WI38 (cell line): ENCODE data around the gene MGLL.

Experiments
- H3K4me3 ChIP-seq: 2 replicates; pipeline ENCODE4 v1.5.1; 2011; ENCODE audit warnings: low read depth, mild to moderate bottlenecking, control low read depth, low read length
- TF ChIP-seq, protein P1 (sequence below): IDR thresholded peaks from 2 replicates; pipeline ENCODE4 v1.5.1; 2012; ENCODE audit warnings: low read depth, mild to moderate bottlenecking, control low read depth, low read length

Gene MGLL

DNA sequence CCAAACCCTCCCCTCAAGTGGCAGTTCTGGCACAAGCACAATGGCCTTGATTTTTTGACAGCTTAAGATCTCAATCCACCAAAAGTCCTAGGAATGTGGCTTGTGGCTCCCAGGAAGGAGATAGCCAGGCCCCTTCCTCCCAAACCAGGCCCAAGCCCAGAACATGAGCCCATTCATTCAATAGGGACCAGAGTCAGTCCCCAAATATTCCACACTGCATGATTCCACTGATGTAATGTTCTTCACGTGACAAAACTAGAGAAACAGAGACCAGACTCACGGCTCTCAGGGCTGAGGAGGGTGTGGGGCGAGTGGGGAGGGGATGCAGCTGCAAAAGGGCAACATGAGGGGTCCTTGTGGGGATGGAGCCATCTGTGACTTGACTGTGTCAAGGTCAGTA, 124.0 kb downstream of the MGLL start:
- TF ChIP-seq, protein P1, sequence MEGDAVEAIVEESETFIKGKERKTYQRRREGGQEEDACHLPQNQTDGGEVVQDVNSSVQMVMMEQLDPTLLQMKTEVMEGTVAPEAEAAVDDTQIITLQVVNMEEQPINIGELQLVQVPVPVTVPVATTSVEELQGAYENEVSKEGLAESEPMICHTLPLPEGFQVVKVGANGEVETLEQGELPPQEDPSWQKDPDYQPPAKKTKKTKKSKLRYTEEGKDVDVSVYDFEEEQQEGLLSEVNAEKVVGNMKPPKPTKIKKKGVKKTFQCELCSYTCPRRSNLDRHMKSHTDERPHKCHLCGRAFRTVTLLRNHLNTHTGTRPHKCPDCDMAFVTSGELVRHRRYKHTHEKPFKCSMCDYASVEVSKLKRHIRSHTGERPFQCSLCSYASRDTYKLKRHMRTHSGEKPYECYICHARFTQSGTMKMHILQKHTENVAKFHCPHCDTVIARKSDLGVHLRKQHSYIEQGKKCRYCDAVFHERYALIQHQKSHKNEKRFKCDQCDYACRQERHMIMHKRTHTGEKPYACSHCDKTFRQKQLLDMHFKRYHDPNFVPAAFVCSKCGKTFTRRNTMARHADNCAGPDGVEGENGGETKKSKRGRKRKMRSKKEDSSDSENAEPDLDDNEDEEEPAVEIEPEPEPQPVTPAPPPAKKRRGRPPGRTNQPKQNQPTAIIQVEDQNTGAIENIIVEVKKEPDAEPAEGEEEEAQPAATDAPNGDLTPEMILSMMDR: no peak
- H3K4me3 ChIP-seq: no peak overlapping the region

DNA sequence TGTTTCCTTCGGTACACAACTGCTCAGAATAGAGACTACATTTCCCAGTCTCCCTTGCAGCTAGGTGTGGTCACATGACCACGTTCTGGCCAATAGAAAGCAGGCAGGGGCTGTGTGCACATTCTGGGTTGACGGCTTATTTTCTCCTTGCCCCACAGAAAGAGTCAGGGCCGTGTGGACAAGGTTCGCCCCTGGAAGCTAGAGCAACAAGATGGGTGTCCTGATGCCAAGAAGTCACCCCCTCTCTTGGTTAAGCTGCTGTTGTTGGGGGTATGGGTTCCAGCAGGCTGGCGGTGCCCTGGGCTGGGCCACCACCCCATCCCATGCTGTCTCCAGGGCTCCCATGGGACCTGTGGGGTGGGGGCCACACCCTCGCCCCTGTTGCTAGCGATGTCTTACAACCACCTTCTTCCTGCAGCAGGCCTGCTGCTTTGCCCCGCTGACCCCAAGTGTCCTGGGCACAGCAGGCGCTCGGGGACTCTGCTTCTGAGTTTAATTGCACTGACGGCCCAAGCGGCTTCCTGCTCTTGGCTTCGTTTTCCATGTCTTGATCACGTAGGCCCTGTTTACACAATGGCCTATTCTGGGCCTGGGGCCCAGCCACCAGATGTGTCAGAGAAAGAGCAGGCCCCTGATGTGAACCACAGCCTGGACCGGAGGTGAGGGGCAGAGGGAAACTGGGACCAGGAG, 124.6 kb downstream of the MGLL start:
- no peak overlapping the region for H3K4me3 ChIP-seq
- TF ChIP-seq, protein P1: no peak

DNA sequence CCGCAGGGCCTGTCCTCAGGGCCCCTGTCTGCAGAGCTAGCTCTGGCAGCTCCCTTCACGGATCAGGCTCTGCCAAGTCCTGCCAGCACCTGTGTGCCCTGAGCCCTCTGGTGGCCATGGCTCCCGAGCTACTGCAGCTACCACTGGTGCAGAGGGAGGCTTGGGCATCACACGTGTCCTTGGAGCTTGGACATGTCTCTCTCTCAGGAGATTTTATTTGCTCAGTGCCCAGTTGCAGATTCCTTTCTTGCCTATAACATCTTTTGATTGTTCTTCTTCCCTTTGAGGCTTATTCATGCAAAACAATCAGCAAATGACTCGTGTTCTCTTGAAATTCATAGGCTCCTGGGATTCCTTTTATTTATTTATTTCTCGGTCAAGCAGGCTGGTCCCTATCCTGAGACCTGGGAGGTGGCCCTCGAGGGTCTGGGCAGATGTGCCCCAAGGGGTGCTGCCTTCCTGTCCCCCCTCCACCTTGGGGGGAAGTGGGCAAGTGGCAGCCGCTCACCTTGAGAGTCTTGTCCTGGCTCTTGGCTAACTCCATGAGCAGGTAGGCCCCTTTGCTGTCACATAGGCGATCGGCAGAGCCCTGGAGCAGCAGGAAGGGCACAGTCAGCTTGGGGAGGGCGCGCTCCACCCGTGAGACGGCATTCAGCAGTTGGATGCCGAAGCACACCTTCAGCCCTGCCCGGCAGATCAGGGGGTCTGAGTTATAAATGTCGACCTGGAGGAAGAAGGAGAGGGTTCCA, 127.7 kb downstream of the MGLL start:
- TF ChIP-seq, protein P1: no peak
- no peak overlapping the region for H3K4me3 ChIP-seq

DNA sequence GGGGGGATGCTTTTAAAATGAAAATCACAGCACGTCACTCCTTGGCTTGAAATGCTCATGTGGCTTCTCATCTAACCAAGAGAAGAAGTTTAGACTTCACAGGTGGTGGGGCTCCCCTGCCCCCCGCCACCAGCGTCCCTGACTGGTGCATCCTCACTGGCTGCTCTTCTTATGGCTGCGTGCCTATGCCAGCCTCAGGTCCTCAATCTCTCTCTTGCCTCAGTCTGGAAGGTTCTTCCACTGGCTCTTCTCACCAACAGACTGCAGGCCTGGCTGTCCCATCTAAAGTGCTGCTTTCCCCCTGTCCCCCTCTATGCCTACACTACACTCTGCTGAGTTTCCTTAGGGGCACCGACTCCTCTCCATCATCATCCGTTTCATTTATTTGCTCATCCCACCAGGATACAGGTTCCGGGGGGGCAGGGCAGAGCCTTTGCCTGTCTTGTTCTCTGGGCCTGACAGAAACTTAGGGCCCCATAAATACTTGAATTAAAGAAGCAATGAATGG, 128.9 kb downstream of the MGLL start:
- TF ChIP-seq, protein P1: no peak
- no peak overlapping the region for H3K4me3 ChIP-seq

DNA sequence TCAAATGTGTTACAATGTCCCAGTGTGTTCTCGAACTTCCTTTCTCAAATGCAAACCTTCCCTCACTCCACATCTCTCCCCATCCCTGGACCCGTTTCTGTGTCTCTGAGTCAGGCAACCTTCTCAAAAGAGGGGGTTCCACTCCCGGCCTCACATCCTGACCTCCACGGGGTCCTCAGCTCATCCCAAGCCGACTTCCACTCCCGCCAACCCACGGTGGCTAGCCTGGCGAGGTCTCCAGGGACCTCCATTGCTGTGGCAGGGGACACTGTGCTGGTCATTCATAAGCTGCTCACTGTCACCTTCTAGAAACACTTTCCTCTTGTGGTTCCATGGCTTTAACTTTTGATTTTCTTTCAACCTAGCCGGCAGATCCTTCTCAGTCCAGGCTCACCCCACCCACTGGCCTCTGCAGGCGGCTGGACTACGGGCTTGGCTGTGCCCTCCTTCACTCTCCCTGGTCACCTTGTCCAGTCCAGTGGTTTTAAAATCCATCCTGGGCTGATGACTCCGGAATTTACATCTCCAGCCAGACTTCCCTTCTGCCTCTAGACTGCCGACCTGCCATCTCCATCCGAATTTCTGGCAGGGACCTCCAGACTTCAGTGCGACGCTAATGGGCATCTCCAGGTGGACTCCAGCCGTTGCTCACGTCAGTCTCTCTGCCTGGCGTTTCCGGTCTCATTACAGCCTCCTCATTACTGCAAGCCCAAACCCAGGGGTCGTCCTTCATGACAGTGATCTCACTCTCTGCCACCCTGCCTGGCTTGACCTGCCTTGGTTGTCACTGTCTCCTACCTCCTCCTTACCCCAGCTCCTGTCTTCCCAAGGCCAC, 129.6 kb downstream of the MGLL start:
- TF ChIP-seq, protein P1: no peak
- no peak overlapping the region for H3K4me3 ChIP-seq

DNA sequence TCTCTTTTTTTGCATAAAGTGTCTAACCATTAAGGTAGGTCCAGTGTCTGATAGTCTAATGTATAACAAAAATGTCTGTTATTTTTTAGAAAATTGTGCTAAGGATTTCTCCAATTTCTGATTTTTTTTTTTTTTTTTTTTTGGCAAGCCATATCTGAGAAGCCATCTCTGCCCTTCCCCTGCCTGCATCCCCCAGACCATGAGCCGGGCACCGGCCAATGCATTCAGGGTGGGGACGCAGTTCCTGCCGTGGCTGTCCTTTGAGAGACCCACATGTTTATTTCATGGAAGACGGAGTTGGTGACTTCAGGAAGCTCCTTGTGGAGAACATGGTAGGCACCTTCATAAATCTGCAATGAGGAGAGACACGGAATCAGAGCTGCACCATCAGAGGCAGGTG, 130.3 kb downstream of the MGLL start:
- H3K4me3 ChIP-seq: no peak overlapping the region
- TF ChIP-seq, protein P1: no peak

DNA sequence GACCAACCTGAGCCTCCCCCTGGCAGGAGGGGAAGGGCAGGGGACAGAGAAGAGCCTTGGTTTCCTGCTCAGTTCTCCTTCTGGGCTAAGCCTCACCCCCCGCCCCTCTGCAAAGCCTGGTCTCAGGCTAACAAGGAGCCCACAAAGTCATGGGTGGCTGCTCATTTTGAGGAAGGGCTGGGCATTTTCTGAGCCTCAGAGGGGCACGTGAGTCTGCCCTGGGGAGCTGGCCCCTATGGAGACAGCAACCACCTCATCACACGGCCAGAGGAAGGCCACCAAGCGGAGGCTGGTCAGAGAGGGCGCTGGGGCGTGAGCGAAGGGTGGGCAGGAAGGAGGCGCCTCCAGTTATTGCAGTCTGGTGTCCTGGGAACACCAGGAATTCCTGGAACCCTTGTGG, 130.8 kb downstream of the MGLL start:
- TF ChIP-seq, protein P1: no peak
- H3K4me3 ChIP-seq: no peak overlapping the region
